Testis (tissue), 2 donors: Measurements from ENCODE around the gene CORO1C.

Experiments
- POLR2A ChIP-seq: fragments of 450-650 bp; IDR thresholded peaks from one replicate; pipeline ENCODE4 v1.6.1; 2017; ENCODE audit warnings: antibody characterized with exemption, mild to moderate bottlenecking, moderate library complexity
- TF ChIP-seq, protein P1 (sequence below), 3 experiments: fragments of 450-650 bp in 2 of 3; fragments of 200-600 bp in 1 of 3; sonication (generic) in 1 of 3; IDR thresholded peaks; one replicate each; pipeline ENCODE4 v1.5.1; 2016 to 2019; ENCODE audit warnings: antibody characterized with exemption in 3 of 3, mild to moderate bottlenecking in 2 of 3, moderate library complexity in 1 of 3

DNA sequence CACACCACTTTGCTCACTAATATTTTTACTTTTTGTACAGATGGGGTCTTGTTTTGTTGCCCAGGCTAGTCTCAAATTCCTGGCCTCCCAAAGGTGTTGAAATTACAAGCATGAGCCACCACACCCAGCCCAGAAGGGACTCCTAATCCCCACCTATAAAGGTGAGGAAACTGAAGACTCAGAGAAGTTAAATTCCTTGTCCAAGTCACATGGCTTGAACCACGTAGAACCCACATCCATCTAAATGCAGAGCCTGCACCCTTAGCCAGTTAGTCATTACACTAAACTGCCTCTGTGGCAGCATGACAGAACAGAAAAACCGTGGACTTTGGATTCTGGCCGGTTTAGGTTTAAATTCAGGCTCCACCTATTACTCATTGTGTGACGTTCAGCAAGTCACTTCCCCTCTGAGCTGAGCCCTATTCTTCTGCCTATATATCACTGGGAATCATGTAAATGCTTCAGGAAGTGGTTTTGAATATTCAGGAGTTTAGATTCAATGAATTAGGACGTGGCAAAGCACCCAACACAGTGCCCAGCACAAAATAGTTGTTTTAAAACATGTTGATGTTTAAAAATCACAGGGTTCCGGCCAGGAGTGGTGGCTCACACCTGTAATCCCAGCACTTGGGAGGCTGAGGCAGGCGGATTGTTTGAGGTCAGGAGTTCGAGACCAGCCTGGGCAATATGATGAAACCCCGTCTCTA, 3.0 kb upstream of the CORO1C start:
- TF ChIP-seq, protein P1, sequence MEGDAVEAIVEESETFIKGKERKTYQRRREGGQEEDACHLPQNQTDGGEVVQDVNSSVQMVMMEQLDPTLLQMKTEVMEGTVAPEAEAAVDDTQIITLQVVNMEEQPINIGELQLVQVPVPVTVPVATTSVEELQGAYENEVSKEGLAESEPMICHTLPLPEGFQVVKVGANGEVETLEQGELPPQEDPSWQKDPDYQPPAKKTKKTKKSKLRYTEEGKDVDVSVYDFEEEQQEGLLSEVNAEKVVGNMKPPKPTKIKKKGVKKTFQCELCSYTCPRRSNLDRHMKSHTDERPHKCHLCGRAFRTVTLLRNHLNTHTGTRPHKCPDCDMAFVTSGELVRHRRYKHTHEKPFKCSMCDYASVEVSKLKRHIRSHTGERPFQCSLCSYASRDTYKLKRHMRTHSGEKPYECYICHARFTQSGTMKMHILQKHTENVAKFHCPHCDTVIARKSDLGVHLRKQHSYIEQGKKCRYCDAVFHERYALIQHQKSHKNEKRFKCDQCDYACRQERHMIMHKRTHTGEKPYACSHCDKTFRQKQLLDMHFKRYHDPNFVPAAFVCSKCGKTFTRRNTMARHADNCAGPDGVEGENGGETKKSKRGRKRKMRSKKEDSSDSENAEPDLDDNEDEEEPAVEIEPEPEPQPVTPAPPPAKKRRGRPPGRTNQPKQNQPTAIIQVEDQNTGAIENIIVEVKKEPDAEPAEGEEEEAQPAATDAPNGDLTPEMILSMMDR (IDR thresholded peaks at IDR 0.05) = no peak
- TF ChIP-seq POLR2A = no peak
